HepG2 (cell line): ENCODE data around the gene SNX21. TPM values are rescaled to one million over a fixed set of nuclear protein-coding genes. Genes with fewer than 3 reads are reported as not detected.

Source experiments
- AHDC1 ChIP-seq: sonication (generic); formaldehyde crosslinking; IDR thresholded peaks from 2 replicates; pipeline ENCODE4 v1.5.1; 2020; ENCODE audit warnings: mild to moderate bottlenecking, missing genetic modification reagents, borderline replicate concordance
- FOXM1 ChIP-seq: sonication (generic); formaldehyde crosslinking; IDR thresholded peaks from 2 replicates; pipeline ENCODE4 v1.5.0; 2020; ENCODE audit warnings: missing genetic modification reagents
- HDAC1 ChIP-seq: sonication (generic); formaldehyde crosslinking; IDR thresholded peaks from 2 replicates; pipeline ENCODE4 v1.5.1; 2020; ENCODE audit warnings: mild to moderate bottlenecking, missing genetic modification reagents
- HOXA3 ChIP-seq: sonication (generic); formaldehyde crosslinking; IDR thresholded peaks from 2 replicates; pipeline ENCODE4 v1.5.0; 2020; ENCODE audit warnings: missing genetic modification reagents
- JUN ChIP-seq: sonication (generic); formaldehyde crosslinking; IDR thresholded peaks from 2 replicates; pipeline ENCODE4 v1.4.0; 2020; ENCODE audit warnings: mild to moderate bottlenecking, missing genetic modification reagents
- KDM3A ChIP-seq: IDR thresholded peaks from 2 replicates; pipeline ENCODE4 v1.6.1; 2018; ENCODE audit warnings: low read depth, missing compliant biosample characterization
- KLF13 ChIP-seq: sonication (generic); formaldehyde crosslinking; IDR thresholded peaks from 2 replicates; pipeline ENCODE4 v1.4.0; 2020; ENCODE audit warnings: mild to moderate bottlenecking, missing genetic modification reagents
- REL ChIP-seq: sonication (generic); formaldehyde crosslinking; conservative IDR thresholded peaks from 2 replicates; pipeline ENCODE4 v1.8.0; 2022; ENCODE audit warnings: mild to moderate bottlenecking, missing genetic modification reagents, moderate library complexity
- TIGD3 ChIP-seq: sonication (generic); formaldehyde crosslinking; IDR thresholded peaks from 2 replicates; pipeline ENCODE4 v1.5.1; 2020; ENCODE audit warnings: mild to moderate bottlenecking, missing genetic modification reagents, borderline replicate concordance
- ZBTB7B ChIP-seq: sonication (generic); formaldehyde crosslinking; IDR thresholded peaks from 2 replicates; pipeline ENCODE4 v1.4.0; 2020; ENCODE audit warnings: missing genetic modification reagents
- ZFP1 ChIP-seq: IDR thresholded peaks from 2 replicates; pipeline ENCODE4 v1.6.1; 2016
- ZNF280B ChIP-seq: sonication (generic); formaldehyde crosslinking; IDR thresholded peaks from 2 replicates; pipeline ENCODE4 v1.5.0; 2020; ENCODE audit warnings: missing genetic modification reagents, mild to moderate bottlenecking, borderline replicate concordance
- ZNF737 ChIP-seq: sonication (generic); formaldehyde crosslinking; IDR thresholded peaks from 2 replicates; pipeline ENCODE4 v1.5.0; 2020; ENCODE audit warnings: missing genetic modification reagents, mild to moderate bottlenecking, borderline replicate concordance
- polyA plus RNA-seq, 8 experiments: library from polyadenylated mRNA; depleted of rRNA in 3 of 8; stranded (reverse) in 7 of 8; unstranded in 1 of 8; fragments of >200 nt; fragmentation: Illumina TruSeq in 4 of 8; extraction: Trizol in 4 of 8; gene quantifications; 2 replicates each; pipeline versions ENCODE4 v1.2.1 to v1.2.3, GENCODE V29; 2011 to 2016; ENCODE audit warnings: low read depth in 4 of 8, missing spikeins in 1 of 8, mixed read lengths in 1 of 8; ENCODE audit not compliant: insufficient read depth in 1 of 8
- total RNA-seq, 5 experiments: library from RNA; depleted of rRNA; stranded (reverse); fragments of >200 nt; fragmentation: Illumina TruSeq; extraction: Trizol; gene quantifications; 2 replicates each; pipeline ENCODE4 v1.2.3, GENCODE V29; 2016; ENCODE audit warnings: low read depth in 1 of 5
- TF ChIP-seq, protein P1 (sequence below): sonication (generic); formaldehyde crosslinking; IDR thresholded peaks from 2 replicates; pipeline ENCODE4 v1.4.0; 2020; ENCODE audit warnings: missing genetic modification reagents

Gene SNX21
- total and polyA plus RNA-seq, 2 of the 13 experiments (the other 11 are each of a cell fraction or from before 2014, with no cell fraction given), result 7.7 to 12.8 TPM

DNA sequence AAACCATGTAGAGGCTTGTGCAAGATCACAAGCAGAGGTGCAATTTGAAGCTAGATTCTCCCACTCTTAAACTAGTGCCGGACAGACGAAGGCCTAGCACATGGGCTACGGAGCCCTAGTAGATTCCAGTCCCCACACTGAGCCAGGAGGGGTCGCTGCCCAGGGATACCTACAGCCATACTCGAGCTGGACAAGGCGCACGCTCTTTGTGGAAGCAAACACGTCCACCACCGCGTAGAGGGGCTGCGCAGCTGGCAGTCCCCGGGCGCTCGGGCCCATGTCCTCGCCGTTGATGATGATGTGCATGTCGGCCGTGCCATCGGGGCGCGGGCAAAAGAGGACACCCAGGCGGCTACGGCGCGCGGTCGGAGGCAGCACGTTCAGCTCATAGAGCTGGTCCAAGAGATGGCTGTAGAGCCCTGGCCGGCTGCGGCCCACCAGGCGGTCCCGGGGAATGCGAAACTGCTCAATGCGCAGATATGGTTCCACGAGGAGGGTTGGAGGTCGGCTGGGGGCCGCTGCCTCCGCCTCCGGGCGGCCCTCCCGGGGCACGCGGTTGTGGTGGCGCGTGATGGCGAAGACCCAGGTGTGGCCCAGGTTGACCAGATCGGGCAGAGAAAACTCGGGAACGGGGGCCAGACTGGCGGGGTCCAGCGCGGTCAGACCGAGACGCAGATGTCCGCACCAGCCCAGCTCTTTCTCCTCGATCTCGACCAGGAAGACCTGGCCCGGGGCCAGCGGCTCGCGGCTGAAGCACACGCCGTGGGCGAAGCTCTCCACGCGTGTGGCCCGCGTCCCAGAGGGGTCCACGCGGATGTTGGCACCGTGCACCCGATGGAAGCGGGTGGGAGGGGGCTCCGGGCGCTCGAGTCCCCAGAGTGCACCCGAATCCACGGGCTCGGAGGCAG is 56.7 kb downstream of the SNX21 start (continued):
- TF ChIP-seq AHDC1 (CRISPR knock-in tag) (no peak), HDAC1 (CRISPR knock-in tag) (peak; percentile 51; the same call in 1 of the 2 replicates), ZFP1 (CRISPR knock-in tag) (0 out of 2 replicates have a peak, but pooled peaks have one; percentile 47), KDM3A (CRISPR knock-in tag) (peak; percentile 70; the same call in 1 of the 2 replicates), ZNF280B (CRISPR knock-in tag) (peak; percentile 58; the same call in 1 of the 2 replicates), ZBTB7B (peak; percentile 82), JUN (no peak), HOXA3 (CRISPR knock-in tag) (peak; percentile 80), KLF13 (no peak), TIGD3 (no peak), ZNF737 (CRISPR knock-in tag) (no peak), FOXM1 (no peak), REL (CRISPR knock-in tag) (no peak)
- TF ChIP-seq, protein P1, sequence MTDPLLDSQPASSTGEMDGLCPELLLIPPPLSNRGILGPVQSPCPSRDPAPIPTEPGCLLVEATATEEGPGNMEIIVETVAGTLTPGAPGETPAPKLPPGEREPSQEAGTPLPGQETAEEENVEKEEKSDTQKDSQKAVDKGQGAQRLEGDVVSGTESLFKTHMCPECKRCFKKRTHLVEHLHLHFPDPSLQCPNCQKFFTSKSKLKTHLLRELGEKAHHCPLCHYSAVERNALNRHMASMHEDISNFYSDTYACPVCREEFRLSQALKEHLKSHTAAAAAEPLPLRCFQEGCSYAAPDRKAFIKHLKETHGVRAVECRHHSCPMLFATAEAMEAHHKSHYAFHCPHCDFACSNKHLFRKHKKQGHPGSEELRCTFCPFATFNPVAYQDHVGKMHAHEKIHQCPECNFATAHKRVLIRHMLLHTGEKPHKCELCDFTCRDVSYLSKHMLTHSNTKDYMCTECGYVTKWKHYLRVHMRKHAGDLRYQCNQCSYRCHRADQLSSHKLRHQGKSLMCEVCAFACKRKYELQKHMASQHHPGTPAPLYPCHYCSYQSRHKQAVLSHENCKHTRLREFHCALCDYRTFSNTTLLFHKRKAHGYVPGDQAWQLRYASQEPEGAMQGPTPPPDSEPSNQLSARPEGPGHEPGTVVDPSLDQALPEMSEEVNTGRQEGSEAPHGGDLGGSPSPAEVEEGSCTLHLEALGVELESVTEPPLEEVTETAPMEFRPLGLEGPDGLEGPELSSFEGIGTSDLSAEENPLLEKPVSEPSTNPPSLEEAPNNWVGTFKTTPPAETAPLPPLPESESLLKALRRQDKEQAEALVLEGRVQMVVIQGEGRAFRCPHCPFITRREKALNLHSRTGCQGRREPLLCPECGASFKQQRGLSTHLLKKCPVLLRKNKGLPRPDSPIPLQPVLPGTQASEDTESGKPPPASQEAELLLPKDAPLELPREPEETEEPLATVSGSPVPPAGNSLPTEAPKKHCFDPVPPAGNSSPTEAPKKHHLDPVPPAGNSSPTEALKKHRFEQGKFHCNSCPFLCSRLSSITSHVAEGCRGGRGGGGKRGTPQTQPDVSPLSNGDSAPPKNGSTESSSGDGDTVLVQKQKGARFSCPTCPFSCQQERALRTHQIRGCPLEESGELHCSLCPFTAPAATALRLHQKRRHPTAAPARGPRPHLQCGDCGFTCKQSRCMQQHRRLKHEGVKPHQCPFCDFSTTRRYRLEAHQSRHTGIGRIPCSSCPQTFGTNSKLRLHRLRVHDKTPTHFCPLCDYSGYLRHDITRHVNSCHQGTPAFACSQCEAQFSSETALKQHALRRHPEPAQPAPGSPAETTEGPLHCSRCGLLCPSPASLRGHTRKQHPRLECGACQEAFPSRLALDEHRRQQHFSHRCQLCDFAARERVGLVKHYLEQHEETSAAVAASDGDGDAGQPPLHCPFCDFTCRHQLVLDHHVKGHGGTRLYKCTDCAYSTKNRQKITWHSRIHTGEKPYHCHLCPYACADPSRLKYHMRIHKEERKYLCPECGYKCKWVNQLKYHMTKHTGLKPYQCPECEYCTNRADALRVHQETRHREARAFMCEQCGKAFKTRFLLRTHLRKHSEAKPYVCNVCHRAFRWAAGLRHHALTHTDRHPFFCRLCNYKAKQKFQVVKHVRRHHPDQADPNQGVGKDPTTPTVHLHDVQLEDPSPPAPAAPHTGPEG (CRISPR knock-in tag), result no peak
